GOT3 (cell line): ENCODE measurements around the gene MRC2.
"Not testable (repeated sequence)": the region's sequence is repeated elsewhere in the genome, so short reads cannot be mapped to it uniquely, and the experiment has no call there.

ENCODE experiments used
- DNase-seq: peaks from one replicate; lab custom pipeline; 2025; ENCODE audit warnings: mixed read lengths; lab: John Stamatoyannopoulos, UW

MRC2 gene

GRCh38 chr17:62680541-62681052 lies 53.1 kb downstream of the MRC2 start:
- no peak for DNase-seq

DNA sequence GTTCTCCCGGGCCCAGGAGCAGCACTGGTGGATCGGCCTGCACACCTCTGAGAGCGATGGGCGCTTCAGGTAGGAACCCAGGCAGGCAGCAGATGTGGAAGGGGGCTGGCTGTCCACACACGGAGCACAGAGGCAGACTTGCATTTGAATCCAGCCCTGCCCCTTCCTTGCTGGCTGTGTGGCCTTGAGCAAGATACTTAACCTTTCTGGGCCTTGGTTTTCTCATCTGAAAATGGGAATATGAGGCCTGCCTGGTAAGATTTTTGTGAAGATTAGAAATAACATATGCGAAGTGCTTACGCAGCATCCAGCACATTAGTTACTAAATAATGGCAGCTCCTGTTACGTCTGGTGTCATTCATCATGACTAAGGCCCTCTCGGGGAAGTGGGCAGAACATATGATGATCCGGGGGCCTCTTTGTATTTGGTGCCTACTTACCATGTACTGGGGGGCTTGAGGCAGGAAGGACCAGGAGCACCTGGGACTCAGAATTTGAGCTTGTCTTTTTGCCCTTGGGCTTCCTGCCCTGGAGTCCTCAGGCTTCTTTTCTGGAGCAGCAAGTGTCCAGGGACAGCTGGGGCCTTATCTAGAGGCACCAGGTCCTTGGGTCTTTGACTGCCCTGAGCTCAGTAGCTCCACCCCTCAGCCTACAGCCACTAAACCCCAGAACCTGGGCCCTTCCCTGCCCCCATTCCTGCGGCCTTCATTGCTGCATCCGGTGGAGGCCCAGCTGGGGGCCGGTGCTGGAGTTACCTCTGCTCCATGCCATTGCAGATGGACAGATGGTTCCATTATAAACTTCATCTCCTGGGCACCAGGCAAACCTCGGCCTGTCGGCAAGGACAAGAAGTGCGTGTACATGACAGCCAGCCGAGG lies 53.8 kb downstream of the MRC2 start:
- no peak for DNase-seq

GRCh38 chr17:62681939-62682381 lies 54.5 kb downstream of the MRC2 start:
- DNase-seq, result no peak

GRCh38 chr17:62684179-62684578 lies 56.7 kb downstream of the MRC2 start:
- DNase-seq, result no peak

- no peak for DNase-seq
Measured at GRCh38 chr17:62687997-62688396, 60.5 kb downstream of the MRC2 start.

- DNase-seq, result no peak
Measured at GRCh38 chr17:62688398-62689160, 61.1 kb downstream of the MRC2 start.

DNA sequence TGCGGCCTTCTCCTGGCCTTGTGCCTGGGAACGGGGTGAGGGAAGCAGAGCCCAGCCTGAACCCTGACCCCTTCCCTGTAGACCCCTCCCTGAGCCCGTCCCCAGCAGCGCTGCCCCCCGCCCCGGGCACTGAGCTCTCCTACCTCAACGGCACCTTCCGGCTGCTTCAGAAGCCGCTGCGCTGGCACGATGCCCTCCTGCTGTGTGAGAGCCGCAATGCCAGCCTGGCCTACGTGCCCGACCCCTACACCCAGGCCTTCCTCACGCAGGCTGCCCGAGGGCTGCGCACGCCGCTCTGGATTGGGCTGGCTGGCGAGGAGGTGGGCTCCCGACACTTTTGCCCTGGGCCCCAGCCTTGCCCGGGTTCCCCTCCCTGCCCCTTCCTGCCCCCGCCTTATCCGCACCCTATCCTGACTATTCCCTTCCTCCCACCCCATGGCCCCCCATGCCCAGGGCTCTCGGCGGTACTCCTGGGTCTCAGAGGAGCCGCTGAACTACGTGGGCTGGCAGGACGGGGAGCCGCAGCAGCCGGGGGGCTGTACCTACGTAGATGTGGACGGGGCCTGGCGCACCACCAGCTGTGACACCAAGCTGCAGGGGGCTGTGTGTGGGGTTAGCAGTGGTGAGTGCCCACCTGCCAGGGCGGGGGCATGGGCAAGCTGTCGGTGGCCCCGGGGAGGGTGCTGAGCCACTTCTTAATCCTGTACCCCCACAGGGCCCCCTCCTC lies 62.1 kb downstream of the MRC2 start:
- DNase-seq, result no peak

DNA sequence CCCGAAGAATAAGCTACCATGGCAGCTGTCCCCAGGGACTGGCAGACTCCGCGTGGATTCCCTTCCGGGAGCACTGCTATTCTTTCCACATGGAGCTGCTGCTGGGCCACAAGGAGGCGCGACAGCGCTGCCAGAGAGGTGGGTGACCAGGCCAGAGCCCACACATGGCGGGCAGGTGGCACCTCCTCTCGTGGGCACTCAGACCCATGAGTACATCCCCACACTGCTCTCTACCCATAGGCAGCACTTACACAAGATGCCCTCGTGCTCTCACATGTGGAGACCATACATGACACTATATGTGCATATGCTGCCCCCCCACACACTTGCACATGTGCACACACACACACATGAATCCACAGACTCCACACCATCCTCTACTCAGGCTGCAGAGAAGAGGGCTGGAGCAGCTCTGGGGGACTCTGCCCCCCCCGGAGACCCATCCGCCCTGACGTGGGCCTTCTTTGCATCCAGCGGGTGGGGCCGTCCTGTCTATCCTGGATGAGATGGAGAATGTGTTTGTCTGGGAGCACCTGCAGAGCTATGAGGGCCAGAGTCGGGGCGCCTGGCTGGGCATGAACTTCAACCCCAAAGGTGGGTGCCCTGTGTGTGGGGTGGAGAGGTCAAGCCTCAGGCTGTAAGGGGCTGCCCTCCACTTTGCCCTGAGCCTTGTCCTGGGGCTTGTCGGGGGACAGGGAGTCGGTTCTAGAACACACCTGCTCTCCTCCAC lies 62.9 kb downstream of the MRC2 start:
- no peak for DNase-seq

DNA sequence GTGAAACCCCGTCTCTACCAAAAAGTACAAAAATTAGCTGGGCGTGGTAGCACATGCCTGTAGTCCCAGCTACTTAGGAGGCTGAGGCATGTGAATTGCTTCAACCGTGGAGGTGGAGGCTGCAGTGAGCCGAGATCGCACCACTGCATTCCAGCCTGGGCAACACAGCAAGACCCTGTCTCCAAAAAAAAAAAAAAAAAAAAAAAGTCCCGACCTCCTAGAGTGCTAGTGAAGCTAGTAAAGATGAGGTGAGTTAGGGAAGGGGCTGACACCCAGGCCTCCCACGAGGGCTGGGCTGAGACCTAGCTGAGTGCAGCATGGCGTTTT lies 64.1 kb downstream of the MRC2 start:
- DNase-seq, result not testable (repeated sequence)

DNA sequence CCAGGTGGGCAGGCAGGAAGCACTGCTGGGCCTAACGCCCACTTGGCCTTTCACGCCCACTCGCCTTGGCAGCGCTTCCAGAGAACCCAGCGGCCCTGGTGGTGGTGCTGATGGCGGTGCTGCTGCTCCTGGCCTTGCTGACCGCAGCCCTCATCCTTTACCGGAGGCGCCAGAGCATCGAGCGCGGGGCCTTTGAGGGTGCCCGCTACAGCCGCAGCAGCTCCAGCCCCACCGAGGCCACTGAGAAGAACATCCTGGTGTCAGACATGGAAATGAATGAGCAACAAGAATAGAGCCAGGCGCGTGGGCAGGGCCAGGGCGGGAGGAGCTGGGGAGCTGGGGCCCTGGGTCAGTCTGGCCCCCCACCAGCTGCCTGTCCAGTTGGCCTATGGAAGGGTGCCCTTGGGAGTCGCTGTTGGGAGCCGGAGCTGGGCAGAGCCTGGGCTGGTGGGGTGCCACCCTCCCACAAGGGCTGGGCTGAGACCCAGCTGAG lies 64.7 kb downstream of the MRC2 start:
- no peak for DNase-seq

- DNase-seq, result no peak
Measured at GRCh38 chr17:62692721-62693431, 65.4 kb downstream of the MRC2 start.

GRCh38 chr17:62693616-62694409 lies 66.3 kb downstream of the MRC2 start:
- no peak for DNase-seq

DNA sequence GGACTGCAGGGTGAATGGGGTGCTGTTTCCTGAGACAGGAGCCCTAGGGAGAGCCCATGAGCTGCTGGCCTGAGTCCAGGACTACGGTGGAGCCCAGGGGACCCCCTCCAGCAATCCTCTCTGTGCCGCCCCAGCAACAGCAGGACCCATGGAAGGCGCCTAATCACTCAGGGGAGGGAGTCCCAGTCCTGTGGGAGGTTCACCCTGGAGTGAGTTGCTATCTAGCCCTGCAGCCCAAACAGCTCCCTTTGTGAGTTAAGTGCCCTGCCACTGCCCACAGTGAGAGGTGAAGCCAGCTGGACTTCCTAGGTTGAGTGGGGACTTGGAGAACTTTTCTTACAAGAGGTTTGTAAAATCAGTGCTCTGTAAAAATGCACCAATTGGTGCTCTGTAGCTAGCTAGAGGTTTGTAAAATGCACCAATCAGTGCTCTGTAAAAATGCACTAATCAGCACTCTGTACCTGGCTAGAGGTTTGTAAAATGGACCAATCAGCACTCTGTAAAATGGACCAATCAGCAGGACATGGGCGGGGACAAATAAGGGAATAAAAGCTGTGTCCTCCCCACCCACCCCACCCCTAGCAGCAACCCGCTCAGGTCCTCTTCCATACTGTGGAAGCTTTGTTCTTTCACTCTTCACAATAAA lies 67.7 kb downstream of the MRC2 start:
- DNase-seq, result not testable (repeated sequence)

GRCh38 chr17:62696256-62696655 lies 68.8 kb downstream of the MRC2 start:
- DNase-seq, result no peak

DNA sequence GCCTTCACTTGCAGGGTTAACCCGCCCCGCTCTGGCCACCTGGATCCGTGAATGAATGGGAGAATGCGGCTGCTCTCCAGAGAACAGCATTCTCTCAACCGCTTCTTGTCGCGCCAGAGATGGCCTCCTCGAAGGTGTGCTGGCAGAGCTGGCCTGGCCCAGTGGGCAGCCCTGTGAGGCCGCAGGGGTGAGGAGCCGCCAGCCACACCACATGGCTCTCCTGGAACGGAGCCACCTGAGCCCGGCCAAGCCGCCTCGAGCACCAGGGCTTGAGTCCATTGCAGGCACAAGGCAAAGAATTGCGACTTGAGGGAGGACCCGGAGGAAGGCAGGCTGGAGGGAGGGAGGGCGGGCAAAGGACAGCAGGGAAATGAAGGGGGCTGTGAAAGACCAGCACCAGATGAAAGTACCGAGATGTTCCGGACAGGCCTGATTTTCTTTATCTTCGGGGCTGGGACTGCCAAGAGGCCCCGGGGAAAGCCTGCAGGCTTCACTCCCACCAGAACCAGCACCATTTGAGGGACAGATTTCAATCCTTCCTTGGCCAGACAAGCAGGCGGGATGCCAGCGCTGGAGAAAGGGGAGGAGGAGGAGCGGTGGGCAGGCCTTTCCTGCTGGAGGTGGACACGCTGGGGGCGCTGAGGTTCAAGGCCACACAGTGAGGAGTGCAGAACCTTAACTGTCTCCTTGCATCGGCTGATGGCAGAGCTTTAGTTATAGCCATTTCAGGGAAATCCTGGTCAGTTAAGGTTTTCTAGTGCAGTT lies 69.4 kb downstream of the MRC2 start:
- DNase-seq, result no peak

DNA sequence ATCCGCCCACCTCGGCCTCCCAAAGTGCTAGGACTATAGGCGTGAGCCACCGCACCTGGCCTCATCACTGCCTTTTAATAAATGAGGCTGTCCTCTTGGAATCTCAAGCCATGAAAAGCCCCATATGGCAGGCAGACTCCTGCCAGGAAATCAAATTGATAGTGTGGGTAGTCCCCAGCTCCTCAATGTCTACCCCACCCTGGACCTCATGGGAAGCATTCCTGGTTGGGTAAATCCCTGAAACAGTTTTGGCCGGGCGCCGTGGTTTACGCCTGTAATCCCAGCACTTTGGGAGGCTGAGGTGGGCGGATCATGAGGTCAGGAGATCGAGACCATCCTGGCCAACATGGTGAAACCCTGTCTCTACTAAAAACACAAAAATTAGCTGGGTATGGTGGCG lies 71.0 kb downstream of the MRC2 start:
- DNase-seq, result not testable (repeated sequence)

GRCh38 chr17:62700964-62701705 lies 73.7 kb downstream of the MRC2 start:
- DNase-seq, result no peak

- no peak for DNase-seq
Measured at GRCh38 chr17:62701706-62702085, 74.2 kb downstream of the MRC2 start.
